GM20431 (cell line): ENCODE measurements around the gene GLI1.
"Not testable (repeated sequence)": the region's sequence is repeated elsewhere in the genome, so short reads cannot be mapped to it uniquely, and the experiment has no call there.

Source experiments
- in situ Hi-C: fragments of 300-500 bp; cut with MseI, MboI; formaldehyde crosslinking; loops from one replicate; pipeline ENCODE4 v1.15.0; 2020; ENCODE audit warnings: low sequenced_read_pairs; ENCODE audit not compliant: unreplicated experiment

Gene GLI1

GRCh38 chr12:57490126-57490525 is 30.5 kb downstream of the GLI1 start:
- in situ Hi-C loops = no loop called here

DNA sequence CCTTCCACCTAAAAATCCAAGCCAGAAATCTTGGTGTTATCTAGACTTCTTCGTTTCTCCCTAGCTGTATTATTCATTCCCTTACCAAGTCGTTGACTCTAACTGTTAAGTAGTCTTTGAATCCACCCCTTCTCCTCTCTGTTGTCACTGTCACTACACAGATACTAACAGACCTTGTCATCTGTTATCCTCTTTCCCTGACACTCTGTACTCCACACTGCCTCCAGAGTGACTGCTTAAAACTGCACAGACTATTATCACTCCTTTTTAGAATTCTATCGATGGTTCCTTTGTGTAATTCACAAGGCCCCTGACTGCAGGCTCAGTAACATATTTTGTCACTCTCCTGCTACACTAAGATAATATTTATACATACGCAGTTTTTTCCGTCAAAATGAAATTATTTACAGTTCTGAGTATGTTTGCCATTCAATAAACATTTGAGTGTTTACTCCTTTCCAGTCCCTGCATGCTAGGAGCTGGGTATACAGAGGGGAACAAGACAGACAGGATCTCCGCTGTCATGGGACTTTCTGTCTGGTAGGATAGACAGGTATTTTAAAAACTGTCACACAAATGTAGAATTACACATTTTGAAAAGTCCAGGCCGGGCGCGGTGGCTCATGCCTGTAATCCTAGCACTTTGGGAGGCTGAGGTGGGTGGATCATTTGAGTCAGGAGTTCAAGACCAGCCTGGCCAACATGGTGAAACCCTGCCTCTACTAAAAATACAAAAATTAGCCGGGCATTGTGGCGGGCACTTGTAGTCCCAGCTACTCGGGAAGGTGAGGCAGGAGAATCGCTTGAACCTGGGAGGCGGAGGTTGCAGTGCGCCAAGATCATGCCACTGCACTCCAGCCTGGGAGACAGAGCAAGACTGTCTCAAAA is 32.1 kb downstream of the GLI1 start:
- in situ Hi-C loops = no loop called here

GRCh38 chr12:57495051-57495701 is 35.6 kb downstream of the GLI1 start:
- in situ Hi-C loops = not testable (repeated sequence)

DNA sequence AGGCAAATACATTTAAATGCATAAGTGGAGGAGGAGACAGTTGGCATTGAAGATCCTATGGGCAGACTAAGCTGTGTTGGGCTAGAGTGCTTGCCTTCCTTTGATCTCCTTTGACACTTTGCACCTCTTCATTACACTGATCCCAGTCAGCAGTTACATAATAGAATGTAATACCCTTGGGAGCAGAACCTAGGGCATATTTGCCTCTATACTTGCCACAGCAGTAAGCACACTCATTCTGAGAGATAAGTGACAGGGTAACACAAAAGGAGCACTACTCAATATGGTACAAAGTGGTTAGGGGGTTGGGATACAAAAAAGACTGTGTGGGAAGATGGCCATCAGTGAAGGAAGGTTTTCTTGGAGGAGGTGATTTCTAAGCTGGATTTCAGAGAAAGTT is 37.2 kb downstream of the GLI1 start:
- in situ Hi-C loops = no loop called here

- in situ Hi-C loops = no loop called here
Measured at GRCh38 chr12:57497223-57498131, 37.9 kb downstream of the GLI1 start.

DNA sequence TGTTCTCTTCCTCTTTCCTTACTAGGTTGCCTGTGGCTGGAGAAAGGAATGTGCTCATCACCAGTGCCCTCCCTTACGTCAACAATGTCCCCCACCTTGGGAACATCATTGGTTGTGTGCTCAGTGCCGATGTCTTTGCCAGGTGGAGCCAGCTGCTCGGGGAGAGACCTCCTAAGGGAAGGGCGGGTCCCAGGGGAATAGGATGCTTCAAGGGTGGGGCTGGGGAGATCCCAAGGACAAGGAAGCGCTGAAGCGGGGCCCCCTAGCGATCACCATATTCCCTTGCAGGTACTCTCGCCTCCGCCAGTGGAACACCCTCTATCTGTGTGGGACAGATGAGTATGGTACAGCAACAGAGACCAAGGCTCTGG is 38.5 kb downstream of the GLI1 start:
- in situ Hi-C loops = no loop called here

DNA sequence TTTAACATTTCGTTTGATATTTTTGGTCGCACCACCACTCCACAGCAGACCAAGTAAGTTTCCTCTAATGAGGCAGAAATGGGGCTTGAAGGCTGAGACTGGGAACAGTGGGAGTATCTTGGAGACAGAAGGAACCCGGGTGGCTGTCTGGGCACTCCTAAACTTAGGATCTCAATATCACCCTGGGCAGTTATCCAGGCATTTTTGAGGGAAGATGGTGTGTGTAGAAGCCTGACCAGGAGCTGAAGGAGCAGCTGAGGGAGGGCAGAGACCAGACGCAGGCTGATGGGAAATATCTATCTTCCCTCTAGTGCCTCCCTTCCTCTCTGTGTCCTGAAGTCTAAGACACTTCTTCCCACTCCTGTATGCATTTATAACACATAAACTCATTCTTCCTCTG is 39.0 kb downstream of the GLI1 start:
- in situ Hi-C loops = no loop called here

DNA sequence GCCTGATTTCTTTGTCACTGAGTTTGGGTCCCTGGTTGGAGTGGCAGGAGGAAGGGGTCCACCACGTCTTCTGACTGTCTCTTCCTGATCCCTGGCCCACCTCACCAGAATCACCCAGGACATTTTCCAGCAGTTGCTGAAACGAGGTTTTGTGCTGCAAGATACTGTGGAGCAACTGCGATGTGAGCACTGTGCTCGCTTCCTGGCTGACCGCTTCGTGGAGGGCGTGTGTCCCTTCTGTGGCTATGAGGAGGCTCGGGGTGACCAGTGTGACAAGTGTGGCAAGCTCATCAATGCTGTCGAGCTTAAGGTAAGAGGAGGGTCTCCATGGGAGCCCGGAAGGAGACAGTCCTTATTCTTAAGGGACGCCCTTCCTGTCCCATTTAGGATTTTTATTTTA is 40.6 kb downstream of the GLI1 start:
- in situ Hi-C loops = no loop called here

- in situ Hi-C loops = not testable (repeated sequence)
Measured at GRCh38 chr12:57502311-57502969, 42.9 kb downstream of the GLI1 start.

DNA sequence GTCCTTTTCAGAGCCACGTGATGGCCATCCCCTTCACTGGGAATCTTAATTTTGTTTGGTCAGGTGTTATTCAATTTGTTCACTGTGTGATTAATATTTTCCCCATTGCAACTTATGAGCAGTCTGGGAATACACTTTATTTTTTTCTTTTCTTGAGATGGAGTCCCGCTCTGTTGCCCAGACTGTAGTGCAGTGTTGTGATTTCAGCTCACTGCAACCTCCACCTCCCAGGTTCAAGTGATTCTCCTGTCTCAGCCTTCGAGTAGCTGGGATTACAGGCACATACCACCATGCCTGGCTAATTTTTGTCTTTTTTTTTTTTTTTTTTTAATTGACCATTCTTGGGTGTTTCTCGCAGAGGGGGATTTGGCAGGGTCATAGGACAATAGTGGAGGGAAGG is 47.0 kb downstream of the GLI1 start:
- in situ Hi-C loops = not testable (repeated sequence)

DNA sequence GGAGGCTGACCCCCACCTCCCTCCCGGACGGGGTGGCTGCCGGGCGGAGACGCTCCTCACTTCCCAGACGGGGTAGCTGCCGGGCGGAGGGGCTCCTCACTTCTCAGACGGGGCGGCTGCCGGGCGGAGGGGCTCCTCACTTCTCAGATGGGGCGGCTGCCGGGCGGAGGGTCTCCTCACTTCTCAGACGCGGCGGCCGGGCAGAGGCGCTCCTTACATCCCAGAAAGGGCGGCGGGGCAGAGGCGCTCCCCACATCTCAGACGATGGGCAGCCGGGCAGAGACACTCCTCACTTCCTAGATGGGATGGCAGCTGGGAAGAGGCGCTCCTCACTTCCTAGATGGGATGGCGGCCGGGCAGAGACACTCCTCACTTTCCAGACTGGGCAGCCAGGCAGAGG is 48.2 kb downstream of the GLI1 start:
- in situ Hi-C loops = not testable (repeated sequence)

DNA sequence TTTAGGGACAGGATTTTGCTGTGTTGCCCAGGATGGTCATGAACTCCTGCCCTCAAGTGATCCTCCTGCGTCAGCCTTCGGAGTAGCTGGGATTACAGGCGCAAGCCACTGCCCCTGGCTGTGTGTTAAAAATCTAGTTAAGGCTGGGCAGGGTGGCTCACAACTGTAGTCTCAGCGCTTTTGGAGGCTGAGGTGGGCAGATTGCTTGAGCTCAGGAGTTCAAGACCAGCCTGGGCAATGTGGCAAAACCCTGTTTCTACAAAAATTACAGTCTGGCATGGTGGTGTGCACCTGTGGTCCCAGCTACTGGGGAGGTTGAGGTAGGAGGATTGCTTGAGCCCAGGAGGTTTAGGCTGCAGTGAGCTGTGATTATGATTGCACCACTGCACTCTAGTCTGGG is 51.6 kb downstream of the GLI1 start:
- in situ Hi-C loops = no loop called here

DNA sequence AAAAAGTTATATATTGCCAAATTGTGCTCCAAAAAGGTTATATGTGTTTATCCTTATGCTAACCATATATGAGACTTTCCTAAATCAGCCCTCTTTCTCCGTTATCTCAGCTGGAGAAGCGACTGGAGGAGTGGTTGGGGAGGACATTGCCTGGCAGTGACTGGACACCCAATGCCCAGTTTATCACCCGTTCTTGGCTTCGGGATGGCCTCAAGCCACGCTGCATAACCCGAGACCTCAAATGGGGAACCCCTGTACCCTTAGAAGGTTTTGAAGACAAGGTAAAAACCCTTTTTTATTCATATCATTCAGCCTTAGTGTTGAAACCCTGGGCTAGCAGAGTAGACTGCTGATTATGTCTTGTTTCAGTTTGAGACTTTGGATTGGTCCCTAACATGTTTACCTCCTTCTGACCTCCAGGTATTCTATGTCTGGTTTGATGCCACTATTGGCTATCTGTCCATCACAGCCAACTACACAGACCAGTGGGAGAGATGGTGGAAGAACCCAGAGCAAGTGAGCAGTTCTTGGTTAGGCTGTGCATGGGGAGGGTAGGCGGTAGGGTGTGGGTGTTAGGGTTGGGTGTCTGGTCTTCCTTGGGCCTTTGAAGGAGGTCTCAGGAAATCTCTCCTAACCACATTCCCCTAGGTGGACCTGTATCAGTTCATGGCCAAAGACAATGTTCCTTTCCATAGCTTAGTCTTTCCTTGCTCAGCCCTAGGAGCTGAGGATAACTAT is 52.2 kb downstream of the GLI1 start:
- in situ Hi-C loops = no loop called here

DNA sequence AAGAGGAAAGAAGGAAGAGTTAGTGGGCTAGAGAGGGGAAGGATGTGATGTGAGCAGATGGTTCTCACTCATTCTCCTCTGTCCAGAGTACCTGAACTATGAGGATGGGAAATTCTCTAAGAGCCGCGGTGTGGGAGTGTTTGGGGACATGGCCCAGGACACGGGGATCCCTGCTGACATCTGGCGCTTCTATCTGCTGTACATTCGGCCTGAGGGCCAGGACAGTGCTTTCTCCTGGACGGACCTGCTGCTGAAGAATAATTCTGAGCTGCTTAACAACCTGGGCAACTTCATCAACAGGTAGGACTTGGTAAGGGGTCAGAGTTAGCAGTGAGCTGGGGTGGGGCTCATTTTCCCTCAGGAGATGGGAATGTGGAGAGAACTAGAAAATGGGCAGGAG is 53.1 kb downstream of the GLI1 start:
- in situ Hi-C loops = no loop called here

- in situ Hi-C loops = no loop called here
Measured at GRCh38 chr12:57513266-57513665, 53.7 kb downstream of the GLI1 start.

GRCh38 chr12:57513677-57514076 is 54.1 kb downstream of the GLI1 start:
- in situ Hi-C loops = not testable (repeated sequence)

DNA sequence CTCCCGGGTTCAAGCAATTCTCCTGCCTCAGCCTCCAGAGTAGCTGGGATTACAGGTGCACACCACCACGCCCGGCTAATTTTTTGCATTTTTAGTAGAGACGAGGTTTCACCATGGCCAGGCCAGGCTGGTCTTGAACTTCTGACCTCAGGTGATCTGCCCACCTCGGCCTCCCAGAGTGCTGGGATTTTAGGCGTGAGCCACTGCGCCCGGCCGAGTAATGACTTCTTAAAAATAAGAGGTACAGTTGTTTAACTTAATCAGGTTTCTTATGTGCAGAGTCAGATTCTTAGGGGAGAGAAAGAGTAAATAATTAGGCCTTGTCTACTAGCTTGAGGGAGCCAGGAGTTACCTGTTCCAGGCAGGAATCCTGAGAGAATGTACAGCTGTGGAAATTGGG is 54.7 kb downstream of the GLI1 start:
- in situ Hi-C loops = not testable (repeated sequence)

DNA sequence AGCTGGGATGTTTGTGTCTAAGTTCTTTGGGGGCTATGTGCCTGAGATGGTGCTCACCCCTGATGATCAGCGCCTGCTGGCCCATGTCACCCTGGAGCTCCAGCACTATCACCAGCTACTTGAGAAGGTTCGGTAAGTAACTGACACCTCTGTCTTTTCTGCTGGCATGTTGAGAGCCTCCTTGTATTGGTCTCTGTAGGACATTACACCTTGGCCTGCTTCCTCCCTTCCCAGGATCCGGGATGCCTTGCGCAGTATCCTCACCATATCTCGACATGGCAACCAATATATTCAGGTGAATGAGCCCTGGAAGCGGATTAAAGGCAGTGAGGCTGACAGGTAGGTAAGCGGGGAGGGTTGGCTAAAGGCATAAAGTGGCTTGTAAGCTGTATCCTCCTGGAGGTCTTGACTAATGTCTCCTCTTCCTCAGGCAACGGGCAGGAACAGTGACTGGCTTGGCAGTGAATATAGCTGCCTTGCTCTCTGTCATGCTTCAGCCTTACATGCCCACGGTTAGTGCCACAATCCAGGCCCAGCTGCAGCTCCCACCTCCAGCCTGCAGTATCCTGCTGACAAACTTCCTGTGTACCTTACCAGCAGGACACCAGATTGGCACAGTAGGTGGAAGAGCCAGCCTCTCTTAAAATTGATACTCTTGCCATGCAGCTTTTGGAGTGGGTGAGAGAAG is 55.3 kb downstream of the GLI1 start:
- in situ Hi-C loops = no loop called here

DNA sequence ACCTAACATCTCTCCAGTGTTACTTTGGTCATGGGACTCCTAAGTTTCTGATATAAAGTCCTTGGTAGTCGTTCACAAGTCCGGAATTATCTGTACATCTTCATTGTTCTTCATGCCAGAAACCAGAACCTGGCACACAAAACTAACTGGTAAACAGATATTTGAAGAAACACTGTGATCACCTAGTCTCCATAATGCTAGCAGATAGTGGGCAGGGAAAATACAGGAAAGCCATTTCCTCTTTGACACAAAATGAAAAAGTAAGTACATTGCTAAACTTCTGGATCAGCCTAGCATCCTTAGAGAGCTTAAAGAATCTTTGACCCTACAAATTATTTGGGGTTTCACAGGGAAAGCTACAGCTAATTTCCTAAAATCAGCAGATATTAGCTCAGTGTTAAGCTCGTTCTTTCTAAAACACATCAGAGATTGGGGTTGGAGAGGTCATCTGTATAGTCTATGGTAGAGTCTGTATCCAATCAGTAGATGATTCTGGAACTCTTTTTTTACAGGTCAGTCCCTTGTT is 55.9 kb downstream of the GLI1 start:
- in situ Hi-C loops = no loop called here
